OCI-LY7 (cell line): ENCODE results near the gene ATXN1. TPM values are rescaled to one million over a fixed set of nuclear protein-coding genes. Genes with fewer than 3 reads are reported as not detected.

Experiments
- BruUV-seq: library from RNA; stranded (reverse); fragments of 400-500 nt; replicated peaks from 2 replicates; lab custom pipeline; 2021; lab: Mats Ljungman, UMichigan
- CTCF ChIA-PET: fragments of 300-600 bp; sonication (Branson Sonifier 250); formaldehyde crosslinking; loops from one replicate; lab custom pipeline; 2022; ENCODE audit warnings: antibody characterized with exemption; ENCODE audit not compliant: unreplicated experiment; lab: Charles Lee
- POLR2A ChIA-PET: fragments of 300-600 bp; sonication (Branson Sonifier 250); formaldehyde crosslinking; loops from one replicate; lab custom pipeline; 2022; ENCODE audit warnings: antibody characterized with exemption; lab: Charles Lee
- DNase-seq: peaks from one replicate; pipeline ENCODE4 v3.0.0-alpha.2; 2015; ENCODE audit warnings: low spot score
- H2AFZ ChIP-seq: fragments of 200-600 bp; sonication (generic), shearing (Covaris generic); 2 replicates; pipeline ENCODE4 v1.6.1; 2014; ENCODE audit warnings: mild to moderate bottlenecking, antibody characterized with exemption, low read length, moderate library complexity
- H3K27ac ChIP-seq: fragments of 200-600 bp; sonication (generic); 2 replicates; pipeline ENCODE4 v1.5.1; 2014; ENCODE audit warnings: mixed run types, low read depth, mild to moderate bottlenecking, moderate library complexity, low read length, inconsistent platforms; ENCODE audit not compliant: poor library complexity, severe bottlenecking
- H3K36me3 ChIP-seq: fragments of 200-600 bp; sonication (generic); 2 replicates; pipeline ENCODE4 v1.6.1; 2014; ENCODE audit warnings: mild to moderate bottlenecking, antibody characterized with exemption, low read length, moderate library complexity, mixed read lengths; ENCODE audit not compliant: insufficient read depth
- H3K4me1 ChIP-seq: fragments of 200-600 bp; sonication (generic); 2 replicates; pipeline ENCODE4 v1.5.1; 2014; ENCODE audit warnings: mild to moderate bottlenecking, low read length; ENCODE audit not compliant: insufficient read depth, poor library complexity, severe bottlenecking
- H3K4me2 ChIP-seq: fragments of 200-600 bp; sonication (generic); 2 replicates; pipeline ENCODE4 v1.6.1; 2014; ENCODE audit warnings: mild to moderate bottlenecking, low read length
- H3K4me3 ChIP-seq: fragments of 200-600 bp; sonication (generic); 2 replicates; pipeline ENCODE4 v1.5.1; 2014; ENCODE audit warnings: mild to moderate bottlenecking, low read depth, low read length; ENCODE audit not compliant: poor library complexity, severe bottlenecking
- H3K79me2 ChIP-seq: fragments of 200-600 bp; sonication (generic); 2 replicates; pipeline ENCODE4 v1.6.1; 2016; ENCODE audit warnings: low read depth, mild to moderate bottlenecking, low read length, moderate library complexity, mixed read lengths; ENCODE audit not compliant: insufficient read depth
- H3K9me2 ChIP-seq: fragments of 200-600 bp; sonication (generic); 2 replicates; pipeline ENCODE4 v1.6.1; 2016; ENCODE audit warnings: mild to moderate bottlenecking, low read length, mixed read lengths; ENCODE audit not compliant: insufficient read depth
- H3K9me3 ChIP-seq: fragments of 200-600 bp; sonication (generic); 2 replicates; pipeline ENCODE4 v1.6.1; 2014; ENCODE audit warnings: mild to moderate bottlenecking, mixed run types, low read length, mixed read lengths
- H4K20me1 ChIP-seq: fragments of 200-600 bp; sonication (generic); 2 replicates; pipeline ENCODE4 v1.6.1; 2014; ENCODE audit warnings: mild to moderate bottlenecking, antibody characterized with exemption, low read length, moderate library complexity, mixed read lengths; ENCODE audit not compliant: insufficient read depth
- CTCF ChIP-seq: fragments of 200-600 bp; sonication (generic); conservative IDR thresholded peaks from 2 replicates; pipeline ENCODE4 v1.5.1; 2014; ENCODE audit warnings: mild to moderate bottlenecking, antibody characterized with exemption, low read length, moderate library complexity, mixed read lengths
- EZH2phosphoT487 ChIP-seq: fragments of 200-600 bp; sonication (generic); IDR thresholded peaks from 2 replicates; pipeline ENCODE4 v1.6.1; 2018; ENCODE audit warnings: low read depth, borderline replicate concordance, mild to moderate bottlenecking, mixed run types, antibody characterized with exemption, low read length, moderate library complexity, mixed read lengths
- intact Hi-C: fragments of 100-400 bp; cut with micrococcal nuclease; formaldehyde crosslinking; loops from one replicate; pipeline ENCODE4 v1.10.0; 2022; ENCODE audit not compliant: unreplicated experiment
- total RNA-seq, 2 experiments: library from RNA; depleted of rRNA in 1 of 2; stranded (reverse); fragments of >200 nt in 1 of 2; shearing (Covaris generic) in 1 of 2; gene quantifications; 2 replicates each; pipeline ENCODE4 v1.2.3, GENCODE V29; 2014 to 2022

Gene ATXN1
- total RNA-seq, 2 experiments from 2014 or later = not detected

- no peaks in the 10 kb centered on the region for H3K4me1 ChIP-seq
- ChIA-PET POLR2A (interaction anchor here (1.4 kb wide), 1 partner anchor 23 kb away, joined by 4 read pairs; no protein-coding TSS in a partner anchor), CTCF (interaction anchor here (0.7 kb wide), 1 partner anchor 1228 kb away, joined by 3 read pairs; no protein-coding TSS in a partner anchor)
- no peaks in the 10 kb centered on the region for H3K36me3 ChIP-seq
- H3K4me3 ChIP-seq = no peak overlapping the region
- intact Hi-C loops = no loop called here
- H3K9me2 ChIP-seq = no peaks in the 10 kb centered on the region
- BruUV-seq = no TSS peak
- no peaks in the 10 kb centered on the region for H4K20me1 ChIP-seq
- H2AFZ ChIP-seq = no peak overlapping the region
- TF ChIP-seq CTCF (no peak), EZH2phosphoT487 (no peak)
- no peak overlapping the region for H3K4me2 ChIP-seq
- no peaks in the 10 kb centered on the region for H3K79me2 ChIP-seq
- no peak overlapping the region for H3K27ac ChIP-seq
- no peak for DNase-seq
- H3K9me3 ChIP-seq = no peaks in the 10 kb centered on the region
These were observed 266.5 kb downstream of the ATXN1 start for GRCh38 chr6:16494793-16495192.

GRCh38 chr6:16493802-16494201, 267.5 kb downstream of the ATXN1 start:
- no peak overlapping the region for H3K4me2 ChIP-seq
- H4K20me1 ChIP-seq = no peaks in the 10 kb centered on the region
- CTCF ChIA-PET = no interaction called here
- no peaks in the 10 kb centered on the region for H3K9me2 ChIP-seq
- H3K36me3 ChIP-seq = no peaks in the 10 kb centered on the region
- H3K4me3 ChIP-seq = no peak overlapping the region
- no peaks in the 10 kb centered on the region for H3K4me1 ChIP-seq
- POLR2A ChIA-PET = interaction anchor here (1.4 to 1.7 kb wide), 2 partner anchors 11 to 23 kb away, joined by 5 to 6 read pairs; no protein-coding TSS in a partner anchor
- no peaks in the 10 kb centered on the region for H3K9me3 ChIP-seq
- H3K79me2 ChIP-seq = no peaks in the 10 kb centered on the region
- H3K27ac ChIP-seq = no peak overlapping the region
- no peak for DNase-seq
- intact Hi-C loops = no loop called here
- BruUV-seq = no TSS peak
- TF ChIP-seq CTCF = no peak
- no peak for TF ChIP-seq EZH2phosphoT487
- H2AFZ ChIP-seq = no peak overlapping the region

GRCh38 chr6:16493112-16493511, 268.1 kb downstream of the ATXN1 start:
- H3K36me3 ChIP-seq = no peaks in the 10 kb centered on the region
- no peaks in the 10 kb centered on the region for H4K20me1 ChIP-seq
- no peaks in the 10 kb centered on the region for H3K4me1 ChIP-seq
- BruUV-seq = no TSS peak
- ChIA-PET POLR2A (interaction anchor here (0.7 to 1.7 kb wide), 4 partner anchors 10 to 98 kb away, joined by 3 to 6 read pairs (median 4); no protein-coding TSS in a partner anchor), CTCF (no interaction called here)
- no peak for DNase-seq
- no peak overlapping the region for H3K4me3 ChIP-seq
- intact Hi-C loops = no loop called here
- H3K79me2 ChIP-seq = no peaks in the 10 kb centered on the region
- H3K27ac ChIP-seq = no peak overlapping the region
- H3K9me2 ChIP-seq = no peaks in the 10 kb centered on the region
- H2AFZ ChIP-seq = no peak overlapping the region
- no peaks in the 10 kb centered on the region for H3K9me3 ChIP-seq
- H3K4me2 ChIP-seq = no peak overlapping the region
- no peak for TF ChIP-seq CTCF
- no peak for TF ChIP-seq EZH2phosphoT487
